Retina (tissue), 1 donor: ENCODE results near the gene SIPA1L2.

Experiments used
- DNase-seq: peaks from one replicate; pipeline ENCODE4 v3.0.0-alpha.2; 2016

Gene SIPA1L2

GRCh38 chr1:232630047-232630893, at the start of gene SIPA1L2:
SIPA1L2 (minus strand) TSS chr1:232630133; CDS start chr1:232515339, 114,794 bp downstream.
- peak; percentile 95 for DNase-seq

DNA sequence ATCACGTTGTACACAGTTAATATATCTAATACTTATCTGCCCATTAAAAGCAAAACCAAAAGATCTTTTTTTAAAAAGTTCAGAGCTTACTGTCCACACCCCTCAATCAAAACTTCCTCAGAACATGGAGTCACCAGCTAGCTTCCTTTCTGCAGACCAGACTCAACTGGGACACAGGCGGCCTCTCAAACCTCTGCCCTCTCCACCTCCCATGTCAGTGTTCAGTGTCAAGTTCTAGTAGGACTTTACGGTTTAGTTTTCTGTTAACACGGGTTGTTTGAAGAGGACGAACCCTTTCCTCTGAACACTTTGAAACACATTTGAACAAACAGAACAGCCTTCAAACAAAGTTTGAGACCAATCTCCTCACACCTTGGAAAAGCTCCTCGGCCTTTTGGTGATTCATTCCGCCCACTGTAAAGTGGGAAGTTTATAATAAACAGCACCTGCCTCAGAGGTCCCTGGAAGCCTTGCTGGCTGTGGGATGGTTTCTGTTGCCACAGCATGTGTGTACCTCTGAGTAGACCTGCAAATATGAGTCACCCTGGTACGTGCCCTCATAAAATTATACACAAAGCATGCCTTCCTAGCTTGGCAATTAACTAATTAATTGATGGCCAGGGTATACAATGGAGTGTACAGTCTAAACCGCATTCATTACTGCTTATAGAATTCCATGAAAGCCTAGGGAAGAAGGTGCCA, 48.4 kb upstream of the SIPA1L2 start:
- DNase-seq, result no peak

DNA sequence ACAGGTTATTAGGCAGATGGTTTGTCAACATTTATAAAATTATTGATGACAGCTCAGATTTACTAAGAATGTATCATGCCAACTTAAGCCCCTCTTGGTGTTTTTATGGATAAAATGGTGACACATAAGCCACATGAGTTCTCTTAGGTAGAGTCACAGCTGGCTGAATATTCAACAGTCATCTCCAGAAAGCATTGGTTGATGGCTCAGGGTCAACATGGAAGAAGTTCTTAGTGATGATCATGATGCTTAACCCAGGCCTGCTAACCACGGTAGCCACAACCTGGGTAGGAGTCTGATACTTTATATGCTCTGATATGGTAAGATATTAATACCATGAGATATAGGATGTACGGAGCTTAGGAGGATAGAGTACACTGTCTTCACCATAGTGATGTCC, 46.4 kb upstream of the SIPA1L2 start:
- DNase-seq, result no peak

- DNase-seq, result no peak
These were observed 46.0 kb upstream of the SIPA1L2 start for GRCh38 chr1:232675898-232676297.

- DNase-seq, result no peak
These were observed 45.3 kb upstream of the SIPA1L2 start for GRCh38 chr1:232675260-232675659.

GRCh38 chr1:232673256-232673655, 43.3 kb upstream of the SIPA1L2 start:
- no peak for DNase-seq

DNA sequence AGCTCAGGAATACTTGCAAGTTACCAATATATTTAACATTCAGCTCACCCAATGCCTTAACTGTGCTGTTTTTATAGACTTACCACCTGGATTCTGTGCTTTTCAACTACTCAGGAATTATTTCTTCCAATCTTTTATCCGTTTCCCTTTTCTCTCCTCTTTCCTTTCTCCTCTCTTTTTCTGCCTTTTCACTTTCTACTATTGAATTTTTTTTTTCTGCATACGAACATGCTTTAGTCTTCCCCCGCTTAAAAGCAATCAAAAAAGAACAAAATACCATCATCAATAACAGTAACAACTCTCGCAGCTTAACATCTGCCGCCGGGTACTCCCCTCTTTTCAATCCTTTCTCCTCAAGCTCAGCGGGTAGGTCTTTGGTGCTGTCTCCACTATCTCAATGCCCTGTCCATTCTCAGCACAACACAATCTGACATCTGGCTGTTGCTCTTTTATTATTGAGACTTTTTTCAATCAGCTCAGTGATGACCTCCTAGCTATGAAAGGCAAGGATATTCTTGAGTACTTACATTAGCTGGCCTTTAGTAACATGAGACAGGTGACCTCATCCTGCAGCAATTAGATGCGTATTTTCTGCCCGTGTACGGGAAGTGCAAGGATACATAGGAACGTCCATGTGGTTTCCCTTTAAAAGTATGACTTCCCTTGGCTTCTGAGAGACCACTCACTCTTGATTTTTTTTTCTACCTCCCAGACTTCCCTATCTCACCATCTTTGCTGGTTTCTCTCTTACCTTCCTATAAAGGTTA, 40.2 kb upstream of the SIPA1L2 start:
- no peak for DNase-seq

DNA sequence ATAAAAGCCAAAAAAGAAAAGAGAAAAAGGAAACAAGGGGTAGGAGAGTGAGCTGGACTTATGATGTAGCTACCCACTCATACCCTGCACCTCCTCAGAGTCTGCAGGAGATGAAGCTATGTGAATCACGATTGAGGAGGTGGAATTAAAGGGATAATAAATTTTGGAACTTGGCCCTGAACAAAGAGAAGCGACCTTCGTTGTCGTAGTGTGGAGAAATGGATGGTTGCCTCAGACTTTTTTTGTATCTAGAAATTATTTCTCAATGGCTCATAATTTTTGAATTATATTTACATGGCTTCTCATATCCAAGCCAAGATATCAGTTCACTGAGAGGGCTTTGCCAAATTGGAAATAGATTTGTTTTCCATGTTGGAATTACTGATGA, 37.8 kb upstream of the SIPA1L2 start:
- DNase-seq, result no peak

GRCh38 chr1:232667094-232667777, 37.3 kb upstream of the SIPA1L2 start:
- no peak for DNase-seq

DNA sequence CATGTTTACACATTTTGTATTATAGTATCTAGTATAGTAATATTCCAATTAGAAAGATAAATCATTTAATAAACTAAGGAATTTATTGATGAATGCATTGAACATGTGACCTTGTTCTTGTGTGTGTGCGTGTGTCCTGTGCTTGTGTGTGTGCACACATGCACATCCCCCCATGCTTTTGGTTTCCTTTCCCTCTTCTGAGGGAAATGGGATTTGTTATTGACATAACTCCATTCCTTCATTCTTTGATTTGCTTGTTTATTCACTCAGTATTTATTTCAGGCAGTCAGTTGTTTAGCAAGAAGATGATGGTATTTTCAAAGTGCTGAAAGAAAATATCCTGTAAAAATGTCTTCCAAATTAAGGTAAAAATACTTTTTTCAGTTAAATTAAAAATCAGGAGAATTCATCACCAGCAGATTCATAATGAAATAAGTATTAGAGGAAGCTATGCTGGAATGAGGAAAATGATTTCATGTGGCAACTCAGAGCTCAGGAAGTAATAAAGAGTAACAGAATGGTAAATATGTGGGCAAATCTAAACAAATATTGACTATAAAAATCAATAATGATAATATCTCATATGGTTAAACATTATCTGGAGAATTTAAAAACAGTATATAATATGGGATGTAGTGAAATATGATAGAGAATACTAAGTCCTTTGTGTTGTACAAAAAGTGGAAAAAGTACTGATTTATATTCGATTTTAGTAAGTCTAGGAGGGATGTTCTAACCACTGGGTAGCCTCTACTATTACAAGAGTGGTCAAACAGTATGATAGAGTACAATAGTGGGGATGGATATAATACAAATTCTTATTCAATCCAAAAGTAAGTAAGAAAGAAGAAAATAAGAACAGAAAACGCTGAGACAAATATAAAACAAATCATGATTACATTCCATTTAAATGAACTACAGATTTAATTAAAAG, 35.2 kb upstream of the SIPA1L2 start:
- no peak for DNase-seq

DNA sequence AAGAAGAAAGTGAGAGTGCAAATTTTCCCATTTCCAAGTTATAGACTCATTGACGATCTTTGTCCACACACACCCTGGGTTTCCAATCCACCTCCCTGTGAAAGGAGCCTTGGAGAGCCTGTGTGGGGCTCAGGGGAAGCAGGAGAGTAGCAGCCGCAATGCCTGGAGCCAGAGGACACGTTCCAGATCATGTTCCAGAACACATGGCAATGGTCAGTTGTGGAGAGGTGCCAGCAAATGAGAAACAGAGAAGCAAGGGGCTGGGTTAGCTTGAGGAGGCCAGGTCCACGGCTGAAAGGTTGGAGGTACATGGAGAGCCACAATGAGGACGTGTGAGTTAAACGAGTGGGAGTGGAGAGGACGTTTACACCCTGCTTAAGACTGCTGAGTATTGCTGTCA, 33.0 kb upstream of the SIPA1L2 start:
- no peak for DNase-seq

- DNase-seq, result no peak
These were observed 28.5 kb upstream of the SIPA1L2 start for GRCh38 chr1:232658386-232658785.

GRCh38 chr1:232657426-232658005, 27.6 kb upstream of the SIPA1L2 start:
- DNase-seq, result no peak

DNA sequence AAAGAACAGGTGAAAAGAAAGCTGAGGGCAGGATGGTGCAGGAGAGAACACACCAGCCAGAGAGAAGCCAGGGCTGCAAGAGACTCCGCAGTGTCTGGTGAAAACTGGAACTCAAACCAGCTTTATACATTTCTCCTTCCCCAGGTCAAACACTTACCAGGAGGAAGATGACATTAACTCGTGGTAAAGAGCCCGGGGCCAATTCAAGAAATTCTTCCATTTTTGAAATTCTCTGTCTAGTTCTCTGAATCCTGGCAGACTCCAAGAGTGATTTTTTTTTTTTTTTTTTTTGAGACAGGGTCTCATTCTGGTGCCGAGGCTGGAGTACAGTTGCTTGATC, 25.8 kb upstream of the SIPA1L2 start:
- DNase-seq, result no peak

GRCh38 chr1:232655028-232655745, 25.3 kb upstream of the SIPA1L2 start:
- no peak for DNase-seq

DNA sequence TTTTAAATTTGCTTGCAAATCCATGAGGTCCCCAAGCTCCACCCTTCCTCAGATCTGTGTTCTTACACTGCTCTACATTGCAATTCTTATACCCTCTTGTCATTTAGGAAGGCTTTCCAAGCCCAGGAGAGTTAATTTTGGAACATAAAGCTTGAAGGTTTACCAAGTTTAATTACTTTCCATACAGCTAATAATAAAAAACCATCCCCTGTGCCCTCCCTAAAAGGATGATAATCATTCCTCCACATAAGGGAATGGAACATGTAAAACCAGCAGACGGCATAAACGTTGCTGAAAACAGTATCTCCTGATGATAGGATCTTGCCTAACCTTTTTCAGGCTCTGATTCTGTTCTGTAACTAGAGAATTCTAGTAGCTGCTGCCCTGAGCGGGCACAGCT, 23.9 kb upstream of the SIPA1L2 start:
- no peak for DNase-seq

- DNase-seq, result no peak
These were observed 20.9 kb upstream of the SIPA1L2 start for GRCh38 chr1:232650845-232651244.

- no peak for DNase-seq
These were observed 20.5 kb upstream of the SIPA1L2 start for GRCh38 chr1:232650418-232650817.

DNA sequence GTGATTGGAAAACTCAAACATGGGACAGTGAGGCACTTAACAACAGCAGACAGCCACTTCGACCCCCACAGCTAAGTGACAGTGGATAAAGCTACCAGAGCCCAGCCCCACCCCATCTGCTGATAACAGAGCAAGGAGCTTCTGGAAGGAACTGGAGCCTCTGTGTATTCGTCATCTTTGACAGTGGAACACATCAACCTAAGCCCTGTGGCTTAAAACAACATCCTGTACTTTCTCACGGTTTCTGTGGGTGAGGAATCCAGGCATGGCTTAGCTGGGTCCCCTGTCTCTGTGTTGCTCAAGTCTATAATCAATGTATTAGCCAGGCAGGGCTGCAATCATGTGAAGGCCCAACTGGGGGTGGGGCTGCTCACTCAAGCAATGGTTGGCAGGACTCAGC, 18.4 kb upstream of the SIPA1L2 start:
- no peak for DNase-seq

DNA sequence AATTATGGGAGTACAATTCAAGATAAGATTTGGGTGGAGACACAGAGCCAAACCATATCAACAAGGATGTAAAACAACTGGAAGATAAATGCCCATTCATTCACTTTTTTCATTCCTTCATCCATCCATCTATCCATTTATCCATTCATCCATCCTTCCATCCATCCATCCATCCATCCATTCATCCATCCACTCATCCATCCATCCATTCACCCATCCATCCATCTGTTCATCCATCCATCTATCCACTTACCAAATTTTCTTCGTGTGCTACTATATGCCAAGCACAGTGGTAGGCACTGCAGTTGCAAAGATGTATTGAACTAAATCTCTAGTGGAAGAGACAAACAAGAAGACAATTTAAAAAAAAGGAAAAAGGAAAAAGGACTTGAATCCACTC, 14.3 kb upstream of the SIPA1L2 start:
- DNase-seq, result no peak

- no peak for DNase-seq
These were observed 13.3 kb upstream of the SIPA1L2 start for GRCh38 chr1:232643251-232643650.
